ENCODE measurements around the gene MERTK. TPM values are rescaled to one million over a fixed set of nuclear protein-coding genes. Genes with fewer than 3 reads are reported as not detected.

Gene MERTK
- total RNA-seq, 1 donor from 2014 or later: 5.1 TPM

DNA sequence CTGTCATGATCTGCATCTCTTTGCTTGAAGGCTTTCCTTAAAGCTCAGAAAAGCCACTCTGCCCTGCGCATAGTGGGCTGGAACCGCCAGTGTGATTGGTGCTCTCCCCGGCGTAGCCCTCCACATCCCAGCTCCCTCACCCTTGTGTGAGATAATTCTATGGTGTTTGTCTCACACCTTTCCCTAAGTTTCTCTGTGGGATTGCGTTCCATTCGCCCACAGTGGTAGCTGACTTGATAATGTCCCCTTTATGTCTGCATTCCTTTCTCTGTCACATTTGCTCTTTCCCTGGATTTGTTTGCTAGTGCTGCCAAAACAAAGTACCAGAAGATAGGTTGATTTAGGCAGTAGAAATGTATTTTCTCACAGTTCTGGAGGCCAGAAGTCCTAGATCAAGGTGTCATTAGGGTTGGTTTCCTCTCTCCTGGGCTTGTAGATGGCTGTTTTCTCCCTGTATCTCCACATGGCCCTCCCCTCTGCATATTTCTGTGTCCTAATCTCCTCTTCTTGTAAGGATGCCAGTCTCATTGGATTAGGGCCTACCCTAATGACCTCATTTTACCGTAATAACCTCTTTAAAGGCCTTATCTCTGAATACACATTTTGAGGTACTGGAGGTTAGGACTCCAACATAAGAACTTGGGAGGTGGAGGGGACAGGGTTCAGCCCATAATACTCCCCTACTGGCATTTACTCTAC is 149.3 kb downstream of the MERTK start:
- H3K27me3 ChIP-seq (ENCODE audit: insufficient read depth, low read length): no peaks in the 10 kb centered on the region
- TF ChIP-seq, protein P1, sequence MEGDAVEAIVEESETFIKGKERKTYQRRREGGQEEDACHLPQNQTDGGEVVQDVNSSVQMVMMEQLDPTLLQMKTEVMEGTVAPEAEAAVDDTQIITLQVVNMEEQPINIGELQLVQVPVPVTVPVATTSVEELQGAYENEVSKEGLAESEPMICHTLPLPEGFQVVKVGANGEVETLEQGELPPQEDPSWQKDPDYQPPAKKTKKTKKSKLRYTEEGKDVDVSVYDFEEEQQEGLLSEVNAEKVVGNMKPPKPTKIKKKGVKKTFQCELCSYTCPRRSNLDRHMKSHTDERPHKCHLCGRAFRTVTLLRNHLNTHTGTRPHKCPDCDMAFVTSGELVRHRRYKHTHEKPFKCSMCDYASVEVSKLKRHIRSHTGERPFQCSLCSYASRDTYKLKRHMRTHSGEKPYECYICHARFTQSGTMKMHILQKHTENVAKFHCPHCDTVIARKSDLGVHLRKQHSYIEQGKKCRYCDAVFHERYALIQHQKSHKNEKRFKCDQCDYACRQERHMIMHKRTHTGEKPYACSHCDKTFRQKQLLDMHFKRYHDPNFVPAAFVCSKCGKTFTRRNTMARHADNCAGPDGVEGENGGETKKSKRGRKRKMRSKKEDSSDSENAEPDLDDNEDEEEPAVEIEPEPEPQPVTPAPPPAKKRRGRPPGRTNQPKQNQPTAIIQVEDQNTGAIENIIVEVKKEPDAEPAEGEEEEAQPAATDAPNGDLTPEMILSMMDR (IDR thresholded peaks at IDR 0.05; ENCODE audit: insufficient read depth, low read depth, low read length): no peak
- no peak for TF ChIP-seq EZH2 (IDR thresholded peaks at IDR 0.05; ENCODE audit: insufficient read depth, low read length)
- no peak for FAIRE-seq
- Mint-ChIP-seq H3K36me3 (ENCODE audit: low read depth, unreplicated experiment) (peaks cover 5% of the 10 kb centered on the region), H3K4me1 (ENCODE audit: low read depth, unreplicated experiment) (peaks cover 1% of the 10 kb centered on the region), H3K27me3 (ENCODE audit: low read depth, unreplicated experiment) (no peaks in the 10 kb centered on the region), H3K9me3 (ENCODE audit: unreplicated experiment) (peaks cover 10% of the 10 kb centered on the region), H3K4me3 (ENCODE audit: unreplicated experiment) (no peak overlapping the region), H3K27ac (ENCODE audit: unreplicated experiment) (peak overlapping the region; percentile 48)
- H3K79me2 ChIP-seq (ENCODE audit: insufficient read depth, low read length): no peaks in the 10 kb centered on the region
- no peak for DNase-seq (ENCODE audit: low read depth)
- no peak overlapping the region for H3K9ac ChIP-seq (ENCODE audit: low read length)
- no peaks in the 10 kb centered on the region for H4K20me1 ChIP-seq (ENCODE audit: insufficient read depth, low read length)
- H3K9me3 ChIP-seq (ENCODE audit: insufficient read depth, low read depth, low read length): peaks cover 5% of the 10 kb centered on the region
- no peak overlapping the region for H3K4me2 ChIP-seq (ENCODE audit: low read length)
- H3K4me3 ChIP-seq (ENCODE audit: insufficient read depth, low read depth, low read length): no peak overlapping the region
- H2AFZ ChIP-seq (ENCODE audit: low read depth, low read length): no peak overlapping the region
- H3K27ac ChIP-seq (ENCODE audit: low read depth, low read length): no peak overlapping the region
- H3K36me3 ChIP-seq (ENCODE audit: insufficient read depth, low read length): no peaks in the 10 kb centered on the region
- H3K4me1 ChIP-seq (ENCODE audit: insufficient read depth, low read length): no peaks in the 10 kb centered on the region

DNA sequence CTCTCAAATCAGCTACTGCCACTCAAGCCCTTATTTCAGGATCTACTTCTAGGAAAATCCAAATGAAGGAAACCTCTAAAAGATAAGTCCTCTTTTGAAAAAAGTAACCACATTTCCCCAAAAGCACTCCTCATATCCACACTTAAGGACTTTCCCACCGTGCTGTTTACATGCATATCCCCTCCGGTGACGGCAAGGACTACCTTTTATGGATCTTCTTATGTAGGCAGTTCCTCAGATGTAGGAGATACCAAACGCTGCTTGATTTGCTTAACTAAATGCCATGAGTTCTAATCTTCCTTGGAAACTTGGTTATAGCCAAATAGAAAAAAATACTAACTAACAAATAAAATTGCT is 149.8 kb downstream of the MERTK start:
- Histone ChIP-seq H3K27me3 (ENCODE audit: insufficient read depth, low read length) (no peaks in the 10 kb centered on the region), H3K36me3 (ENCODE audit: insufficient read depth, low read length) (no peaks in the 10 kb centered on the region), H3K9me3 (ENCODE audit: insufficient read depth, low read depth, low read length) (peaks cover 5% of the 10 kb centered on the region), H3K79me2 (ENCODE audit: insufficient read depth, low read length) (no peaks in the 10 kb centered on the region), H4K20me1 (ENCODE audit: insufficient read depth, low read length) (no peaks in the 10 kb centered on the region), H3K4me1 (ENCODE audit: insufficient read depth, low read length) (no peaks in the 10 kb centered on the region), H3K4me2 (ENCODE audit: low read length) (no peak overlapping the region), H2AFZ (ENCODE audit: low read depth, low read length) (no peak overlapping the region), H3K9ac (ENCODE audit: low read length) (no peak overlapping the region), H3K27ac (ENCODE audit: low read depth, low read length) (no peak overlapping the region), H3K4me3 (ENCODE audit: insufficient read depth, low read depth, low read length) (no peak overlapping the region)
- no peaks in the 10 kb centered on the region for H3K27me3 Mint-ChIP-seq (ENCODE audit: low read depth, unreplicated experiment)
- no peak for TF ChIP-seq EZH2 (IDR thresholded peaks at IDR 0.05; ENCODE audit: insufficient read depth, low read length)
- TF ChIP-seq, protein P1 (IDR thresholded peaks at IDR 0.05; ENCODE audit: insufficient read depth, low read depth, low read length): no peak
- peaks cover 10% of the 10 kb centered on the region for H3K9me3 Mint-ChIP-seq (ENCODE audit: unreplicated experiment)
- no peak overlapping the region for H3K4me3 Mint-ChIP-seq (ENCODE audit: unreplicated experiment)
- H3K27ac Mint-ChIP-seq (ENCODE audit: unreplicated experiment): no peak overlapping the region
- peaks cover 5% of the 10 kb centered on the region for H3K36me3 Mint-ChIP-seq (ENCODE audit: low read depth, unreplicated experiment)
- H3K4me1 Mint-ChIP-seq (ENCODE audit: low read depth, unreplicated experiment): peaks cover 1% of the 10 kb centered on the region
- DNase-seq (ENCODE audit: low read depth) (no peak), FAIRE-seq (no peak)

DNA sequence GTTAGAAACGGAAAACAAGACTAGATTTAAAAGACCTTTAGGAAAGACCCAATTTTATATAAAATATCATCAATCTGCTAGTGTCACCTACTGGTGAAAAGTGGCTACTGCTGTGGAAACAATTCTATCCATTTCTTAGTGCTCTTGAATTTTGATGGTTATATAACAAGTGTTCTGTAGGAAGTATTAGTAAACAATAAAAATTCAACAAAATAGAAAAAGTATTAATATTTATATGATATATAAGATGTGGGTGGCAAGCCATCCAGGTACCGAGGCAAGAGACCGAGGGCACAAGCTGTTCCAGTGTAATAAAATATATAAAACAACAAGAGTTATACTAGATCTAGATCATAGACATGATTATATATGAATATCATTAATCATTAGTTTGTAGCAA is 150.5 kb downstream of the MERTK start:
- Histone ChIP-seq H3K27ac (ENCODE audit: low read depth, low read length) (no peak overlapping the region), H3K4me3 (ENCODE audit: insufficient read depth, low read depth, low read length) (no peak overlapping the region), H3K79me2 (ENCODE audit: insufficient read depth, low read length) (no peaks in the 10 kb centered on the region), H3K4me2 (ENCODE audit: low read length) (no peak overlapping the region), H3K9ac (ENCODE audit: low read length) (no peak overlapping the region), H3K4me1 (ENCODE audit: insufficient read depth, low read length) (peaks cover 3% of the 10 kb centered on the region), H3K27me3 (ENCODE audit: insufficient read depth, low read length) (no peaks in the 10 kb centered on the region), H4K20me1 (ENCODE audit: insufficient read depth, low read length) (peaks cover 3% of the 10 kb centered on the region), H3K9me3 (ENCODE audit: insufficient read depth, low read depth, low read length) (peaks cover 5% of the 10 kb centered on the region), H3K36me3 (ENCODE audit: insufficient read depth, low read length) (no peaks in the 10 kb centered on the region), H2AFZ (ENCODE audit: low read depth, low read length) (no peak overlapping the region)
- TF ChIP-seq, protein P1 (IDR thresholded peaks at IDR 0.05; ENCODE audit: insufficient read depth, low read depth, low read length): peak; percentile 89
- no peak for TF ChIP-seq EZH2 (IDR thresholded peaks at IDR 0.05; ENCODE audit: insufficient read depth, low read length)
- Mint-ChIP-seq H3K9me3 (ENCODE audit: unreplicated experiment) (peaks cover 5% of the 10 kb centered on the region), H3K36me3 (ENCODE audit: low read depth, unreplicated experiment) (peaks cover 2% of the 10 kb centered on the region), H3K4me1 (ENCODE audit: low read depth, unreplicated experiment) (peaks cover 4% of the 10 kb centered on the region), H3K27ac (ENCODE audit: unreplicated experiment) (no peak overlapping the region), H3K4me3 (ENCODE audit: unreplicated experiment) (no peak overlapping the region), H3K27me3 (ENCODE audit: low read depth, unreplicated experiment) (no peaks in the 10 kb centered on the region)
- FAIRE-seq (no peak), DNase-seq (ENCODE audit: low read depth) (peak; percentile 32)

All from astrocyte (in vitro differentiated cells and primary cell).